ENCODE results near the gene RFX2. TPM values are rescaled to one million over a fixed set of nuclear protein-coding genes. Genes with fewer than 3 reads are reported as not detected.

Gene RFX2
- total RNA-seq, 6 experiments from 2014 or later: 1.6 to 2.9 (median 1.9) TPM

DNA sequence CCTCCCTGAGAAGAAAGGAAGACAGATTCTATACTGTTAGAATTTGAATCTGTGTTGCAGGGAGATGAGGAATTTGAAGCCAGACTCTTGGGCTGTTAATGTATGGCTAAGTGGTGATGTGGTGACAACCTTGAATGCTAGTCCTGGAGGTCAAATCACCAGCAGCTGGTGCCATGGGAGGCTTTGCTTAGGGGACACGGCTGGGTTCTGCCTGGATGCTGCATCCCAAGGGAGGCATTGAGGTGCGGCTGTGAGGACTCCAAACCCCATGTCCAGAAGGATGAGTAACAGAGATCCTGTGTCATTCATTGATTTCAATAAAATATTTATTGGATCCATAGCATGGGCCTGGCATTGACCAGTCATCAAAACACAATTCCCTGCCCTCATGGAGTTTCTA is 42.3 kb downstream of the RFX2 start:
- DNase-seq (peak in 2 of 3 donors; percentile 31 to 46), ATAC-seq (no peak)
- Histone ChIP-seq H3K9me3 (no peaks in the 10 kb centered on the region), H3K4me3 (no peak overlapping the region), H3K27me3 (no peaks in the 10 kb centered on the region), H3K36me3 (no peaks in the 10 kb centered on the region), H3K27ac (no peak overlapping the region), H3K4me1 (peaks cover 0 to 28% (median 6%) of the 10 kb centered on the region in 4 donors)
- WGBS (ENCODE audit: insufficient coverage, low coverage, low lambda C conversion rate, missing lambda C conversion rate): 100% methylated on average over 1 of the region's 2 CpGs
- no peak for TF ChIP-seq POLR2A (IDR thresholded peaks at IDR 0.05)
- TF ChIP-seq, protein P1, sequence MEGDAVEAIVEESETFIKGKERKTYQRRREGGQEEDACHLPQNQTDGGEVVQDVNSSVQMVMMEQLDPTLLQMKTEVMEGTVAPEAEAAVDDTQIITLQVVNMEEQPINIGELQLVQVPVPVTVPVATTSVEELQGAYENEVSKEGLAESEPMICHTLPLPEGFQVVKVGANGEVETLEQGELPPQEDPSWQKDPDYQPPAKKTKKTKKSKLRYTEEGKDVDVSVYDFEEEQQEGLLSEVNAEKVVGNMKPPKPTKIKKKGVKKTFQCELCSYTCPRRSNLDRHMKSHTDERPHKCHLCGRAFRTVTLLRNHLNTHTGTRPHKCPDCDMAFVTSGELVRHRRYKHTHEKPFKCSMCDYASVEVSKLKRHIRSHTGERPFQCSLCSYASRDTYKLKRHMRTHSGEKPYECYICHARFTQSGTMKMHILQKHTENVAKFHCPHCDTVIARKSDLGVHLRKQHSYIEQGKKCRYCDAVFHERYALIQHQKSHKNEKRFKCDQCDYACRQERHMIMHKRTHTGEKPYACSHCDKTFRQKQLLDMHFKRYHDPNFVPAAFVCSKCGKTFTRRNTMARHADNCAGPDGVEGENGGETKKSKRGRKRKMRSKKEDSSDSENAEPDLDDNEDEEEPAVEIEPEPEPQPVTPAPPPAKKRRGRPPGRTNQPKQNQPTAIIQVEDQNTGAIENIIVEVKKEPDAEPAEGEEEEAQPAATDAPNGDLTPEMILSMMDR (IDR thresholded peaks at IDR 0.05): no peak
- intact Hi-C loops (cut with DNase I): no loop called here

- peak overlapping the region; percentile 61 to 74 (median 62) for H3K27ac ChIP-seq
- WGBS (ENCODE audit: insufficient coverage, low coverage, low lambda C conversion rate, missing lambda C conversion rate): 7% methylated on average over 18 of the region's 18 CpGs
- H3K4me3 ChIP-seq: no peak overlapping the region
- ATAC-seq (peak; percentile 65 to 84 (median 78)), DNase-seq (peak; percentile 93 to 95 (median 93))
- intact Hi-C loops (cut with DNase I): no loop called here
- no peak for TF ChIP-seq POLR2A (IDR thresholded peaks at IDR 0.05)
- TF ChIP-seq, protein P1 (IDR thresholded peaks at IDR 0.05): no peak
- H3K4me1 ChIP-seq: peaks cover 0 to 28% (median 6%) of the 10 kb centered on the region in 4 donors
- no peaks in the 10 kb centered on the region for H3K36me3 ChIP-seq
- H3K27me3 ChIP-seq: no peaks in the 10 kb centered on the region
- no peaks in the 10 kb centered on the region for H3K9me3 ChIP-seq
These were observed 43.3 kb downstream of the RFX2 start for GRCh38 chr19:6066661-6067646.

- ATAC-seq (peak; percentile 78 to 81 (median 79)), DNase-seq (peak; percentile 61 to 80 (median 79))
- 9% methylated on average over 12 of the region's 16 CpGs for WGBS (ENCODE audit: insufficient coverage, low coverage, low lambda C conversion rate, missing lambda C conversion rate)
- no peaks in the 10 kb centered on the region for H3K9me3 ChIP-seq
- peak overlapping the region; percentile 47 to 81 (median 74) for H3K27ac ChIP-seq
- H3K4me1 ChIP-seq: peaks cover 0 to 28% (median 6%) of the 10 kb centered on the region in 4 donors
- peak overlapping the region; percentile 14 to 35 (median 29) for H3K4me3 ChIP-seq
- no peaks in the 10 kb centered on the region for H3K36me3 ChIP-seq
- TF ChIP-seq, protein P1 (IDR thresholded peaks at IDR 0.05): no peak
- no peak for TF ChIP-seq POLR2A (IDR thresholded peaks at IDR 0.05)
- no peaks in the 10 kb centered on the region for H3K27me3 ChIP-seq
- intact Hi-C loops (cut with DNase I): no loop called here
These were observed 44.5 kb downstream of the RFX2 start for GRCh38 chr19:6065685-6066374.

- DNase-seq: peak in 2 of 3 donors; percentile 45 to 49
- WGBS (ENCODE audit: insufficient coverage, low coverage, low lambda C conversion rate, missing lambda C conversion rate): 83% methylated on average over 4 of the region's 8 CpGs
- H3K4me3 ChIP-seq: no peak overlapping the region
- H3K36me3 ChIP-seq: no peaks in the 10 kb centered on the region
- no peak for TF ChIP-seq POLR2A (IDR thresholded peaks at IDR 0.05)
- TF ChIP-seq, protein P1 (IDR thresholded peaks at IDR 0.05): no peak
- no peaks in the 10 kb centered on the region for H3K27me3 ChIP-seq
- peaks cover 0 to 28% (median 6%) of the 10 kb centered on the region in 4 donors for H3K4me1 ChIP-seq
- no peaks in the 10 kb centered on the region for H3K9me3 ChIP-seq
- peak overlapping the region in 1 of 3 donors; percentile 74 for H3K27ac ChIP-seq
- intact Hi-C loops (cut with DNase I): no loop called here
- ATAC-seq: no peak
These were observed 45.8 kb downstream of the RFX2 start for GRCh38 chr19:6064336-6065073.

Measured in right lobe of liver (tissue), 6 donors.